Liver (tissue), 9 donors: ENCODE measurements around the gene SOX5. TPM values are rescaled to one million over a fixed set of nuclear protein-coding genes. Genes with fewer than 3 reads are reported as not detected.

Experiments used
- DNase-seq: peaks from one replicate; pipeline ENCODE4 v3.0.0-alpha.2; 2017; ENCODE audit warnings: low spot score
- H3K27ac ChIP-seq, 2 donors: one replicate each; pipeline ENCODE4 v1.7.0; 2013; ENCODE audit warnings: inconsistent platforms in 2 of 2, low read length in 2 of 2, control low read depth in 1 of 2, low read depth in 1 of 2, mild to moderate bottlenecking in 1 of 2
- H3K27me3 ChIP-seq, 4 donors: one replicate each; pipeline versions ENCODE4 v1.6.1 to v1.7.0; 2013; ENCODE audit warnings: low read length in 3 of 4, inconsistent platforms in 1 of 4, mild to moderate bottlenecking in 1 of 4, moderate library complexity in 1 of 4; ENCODE audit not compliant: control insufficient read depth in 4 of 4, insufficient read depth in 4 of 4
- H3K36me3 ChIP-seq, 4 donors: one replicate each; pipeline versions ENCODE4 v1.6.1 to v1.7.0; 2013; ENCODE audit warnings: low read length in 3 of 4, mild to moderate bottlenecking in 3 of 4, low read depth in 1 of 4, moderate library complexity in 1 of 4; ENCODE audit not compliant: control insufficient read depth in 4 of 4, insufficient read depth in 3 of 4
- H3K4me1 ChIP-seq, 4 donors: one replicate each; pipeline versions ENCODE4 v1.6.1 to v1.7.0; 2013; ENCODE audit warnings: low read length in 3 of 4, mild to moderate bottlenecking in 3 of 4, moderate library complexity in 1 of 4; ENCODE audit not compliant: control insufficient read depth in 4 of 4, insufficient read depth in 4 of 4
- H3K4me3 ChIP-seq, 3 donors: one replicate each; pipeline versions ENCODE4 v1.6.1 to v1.7.0; 2013; ENCODE audit warnings: low read length in 3 of 3, control low read depth in 1 of 3, low read depth in 1 of 3, mild to moderate bottlenecking in 1 of 3
- H3K9ac ChIP-seq, 2 donors: one replicate each; pipeline ENCODE4 v1.7.0; 2013; ENCODE audit warnings: low read length in 2 of 2, mild to moderate bottlenecking in 2 of 2, moderate library complexity in 2 of 2, control low read depth in 1 of 2, low read depth in 1 of 2
- H3K9me3 ChIP-seq, 4 donors: one replicate each; pipeline versions ENCODE4 v1.6.1 to v1.7.0; 2013; ENCODE audit warnings: low read length in 3 of 4; ENCODE audit not compliant: control insufficient read depth in 4 of 4
- ATF3 ChIP-seq: IDR thresholded peaks from 2 replicates; pipeline ENCODE4 v1.6.1; 2016; ENCODE audit warnings: antibody characterized with exemption
- CTCF ChIP-seq: fragments of 150-350 bp; IDR thresholded peaks from 2 replicates; pipeline ENCODE4 v1.5.1; 2017; ENCODE audit warnings: improper control_type of control experiment, low read depth, low read length; ENCODE audit not compliant: missing input control
- EGR1 ChIP-seq, 2 donors: IDR thresholded peaks; 2 replicates each; pipeline ENCODE4 v1.6.1; 2016 to 2018; ENCODE audit warnings: antibody characterized with exemption in 2 of 2, low read depth in 2 of 2
- FOXA1 ChIP-seq: IDR thresholded peaks from 2 replicates; pipeline ENCODE4 v1.6.1; 2016; ENCODE audit warnings: antibody characterized with exemption
- FOXA2 ChIP-seq: IDR thresholded peaks from 2 replicates; pipeline ENCODE4 v1.6.1; 2016; ENCODE audit warnings: antibody characterized with exemption
- GABPA ChIP-seq, 2 donors: IDR thresholded peaks in 1 of 2; conservative IDR thresholded peaks in 1 of 2; 2 replicates each; pipeline ENCODE4 v1.6.1; 2016; ENCODE audit warnings: antibody characterized with exemption in 2 of 2, mild to moderate bottlenecking in 1 of 2, moderate library complexity in 1 of 2
- HNF4A ChIP-seq, 2 donors: conservative IDR thresholded peaks; 2 replicates each; pipeline ENCODE4 v1.6.1; 2016; ENCODE audit warnings: antibody characterized with exemption in 2 of 2, mild to moderate bottlenecking in 2 of 2
- HNF4G ChIP-seq: IDR thresholded peaks from 2 replicates; pipeline ENCODE4 v1.6.1; 2016; ENCODE audit warnings: antibody characterized with exemption
- JUND ChIP-seq, 2 donors: IDR thresholded peaks; 2 replicates each; pipeline ENCODE4 v1.6.1; 2016; ENCODE audit warnings: antibody characterized with exemption in 2 of 2
- MAX ChIP-seq: IDR thresholded peaks from 2 replicates; pipeline ENCODE4 v1.6.1; 2016; ENCODE audit warnings: antibody characterized with exemption
- NR2F2 ChIP-seq: IDR thresholded peaks from 2 replicates; pipeline ENCODE4 v1.6.1; 2016; ENCODE audit warnings: antibody characterized with exemption
- RAD21 ChIP-seq, 2 donors: IDR thresholded peaks; 2 replicates each; pipeline ENCODE4 v1.6.1; 2016; ENCODE audit warnings: antibody characterized with exemption in 2 of 2, mild to moderate bottlenecking in 2 of 2
- REST ChIP-seq: IDR thresholded peaks from 2 replicates; pipeline ENCODE4 v1.6.1; 2016; ENCODE audit warnings: antibody characterized with exemption, mild to moderate bottlenecking
- RXRA ChIP-seq, 2 donors: IDR thresholded peaks; 2 replicates each; pipeline ENCODE4 v1.6.1; 2017 to 2018; ENCODE audit warnings: antibody characterized with exemption in 2 of 2, mild to moderate bottlenecking in 1 of 2
- SP1 ChIP-seq: IDR thresholded peaks from 2 replicates; pipeline ENCODE4 v1.6.1; 2018; ENCODE audit warnings: antibody characterized with exemption, mild to moderate bottlenecking
- TAF1 ChIP-seq: conservative IDR thresholded peaks from 2 replicates; pipeline ENCODE4 v1.6.1; 2016; ENCODE audit warnings: antibody characterized with exemption, mild to moderate bottlenecking
- YY1 ChIP-seq: IDR thresholded peaks from 2 replicates; pipeline ENCODE4 v1.6.1; 2016; ENCODE audit warnings: antibody characterized with exemption, mild to moderate bottlenecking
- ZBTB33 ChIP-seq: IDR thresholded peaks from 2 replicates; pipeline ENCODE4 v1.6.1; 2016; ENCODE audit warnings: antibody characterized with exemption
- WGBS: extraction: QIAGEN DNeasy Blood & Tissue Kit; methylation state at CpG from one replicate; pipeline ENCODE4 v1.1.7; 2013; 5-methylcytosine and 5-hydroxymethylcytosine counted together
- polyA plus RNA-seq, 2 donors: library from polyadenylated mRNA; stranded (reverse) in 1 of 2; unstranded in 1 of 2; fragments of 200-250 nt in 1 of 2; fragments of >200 nt in 1 of 2; fragmentation: Nextera tagmentation in 1 of 2; extraction: Ambion mirVana in 1 of 2; gene quantifications; one replicate each; pipeline versions ENCODE4 v1.2.1 to v1.2.3, GENCODE V29; 2013 to 2015
- total RNA-seq, 2 donors: library from RNA; depleted of rRNA; stranded (reverse); fragments of >200 nt; gene quantifications; one replicate each; pipeline ENCODE4 v1.2.3, GENCODE V29; 2014
- donor health status: healthy.
- donor health status: healthy.
- donor health status: healthy.
- donor health status: healthy.
- donor health status: healthy.

The SOX5 gene
- total and polyA plus RNA-seq, 4 donors = 2.3 to 42.4 (median 12.3) TPM

- H3K4me1 ChIP-seq = no peaks in the 10 kb centered on the region
- TF ChIP-seq REST (no peak), MAX (no peak), FOXA2 (no peak), HNF4G (no peak), YY1 (no peak), GABPA (IDR thresholded peaks at IDR 0.05 in 1 of 2, conservative IDR thresholded peaks at IDR 0.05 in 1 of 2) (no peak), HNF4A (conservative IDR thresholded peaks at IDR 0.05) (no peak), RAD21 (IDR thresholded peaks at IDR 0.05) (no peak), FOXA1 (no peak), SP1 (no peak), CTCF (no peak), ATF3 (no peak), RXRA (IDR thresholded peaks at IDR 0.05) (no peak), NR2F2 (no peak), ZBTB33 (no peak), TAF1 (no peak), JUND (IDR thresholded peaks at IDR 0.05) (no peak), EGR1 (IDR thresholded peaks at IDR 0.05; ENCODE audit: low read depth in 2 of 2) (no peak)
- no peaks in the 10 kb centered on the region for H3K9me3 ChIP-seq
- no peak for DNase-seq
- no peak overlapping the region for H3K4me3 ChIP-seq
- 97% methylated on average over 5 of the region's 5 CpGs for WGBS
- no peak overlapping the region for H3K27ac ChIP-seq
- H3K36me3 ChIP-seq = peaks cover 0 to 7% (median 3%) of the 10 kb centered on the region in 4 donors
- H3K9ac ChIP-seq = no peak overlapping the region
- no peaks in the 10 kb centered on the region for H3K27me3 ChIP-seq
Measured at GRCh38 chr12:23752245-23752644, 197.2 kb downstream of the SOX5 start.
